Activated CD4-positive, CD25-positive, alpha-beta regulatory T cell (primary cell): ENCODE measurements around the gene TLK2.

Source experiments
- DNase-seq, 4 experiments: peaks; one replicate each; lab custom pipeline; 2025; lab: John Stamatoyannopoulos, UW

The TLK2 gene

DNA sequence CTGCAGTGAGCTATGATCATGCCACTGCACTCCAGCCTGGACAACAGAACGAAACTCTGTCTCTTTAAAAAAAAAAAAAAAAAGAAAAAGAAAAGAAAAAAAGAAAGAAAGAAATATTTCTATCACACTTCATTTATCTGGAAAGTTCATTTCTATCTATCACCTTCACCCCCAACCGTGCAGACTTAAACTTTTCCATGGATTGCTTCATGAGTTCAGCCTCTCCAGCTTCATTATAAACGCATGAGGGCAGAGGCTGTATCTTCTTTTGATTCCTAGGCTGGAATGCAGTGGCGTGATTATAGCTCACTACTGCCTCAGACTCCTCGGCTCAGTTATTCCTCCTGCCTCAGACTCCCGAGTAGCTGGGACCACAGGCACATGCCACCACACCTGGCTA lies 177.0 kb downstream of the TLK2 start:
- DNase-seq, result no peak

DNA sequence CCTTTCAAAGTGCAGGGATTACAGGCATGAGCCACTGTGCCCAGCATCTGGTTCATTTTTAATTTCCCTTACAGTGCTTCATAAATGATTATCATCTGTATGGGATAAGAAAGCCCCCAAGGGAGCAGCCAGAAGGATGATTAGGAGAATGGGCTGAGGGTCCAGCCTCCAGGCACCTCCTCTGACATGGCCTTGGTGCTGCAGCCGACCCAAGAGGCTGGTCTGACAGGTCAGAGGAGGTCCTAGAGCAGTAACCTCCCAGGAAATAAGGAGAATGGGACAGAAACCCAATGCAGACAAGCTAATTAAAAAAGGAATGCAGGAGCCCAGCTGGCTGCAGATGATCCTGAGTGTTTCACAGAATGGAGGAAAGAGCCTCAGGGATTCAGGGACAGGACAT lies 177.8 kb downstream of the TLK2 start:
- DNase-seq, result no peak

DNA sequence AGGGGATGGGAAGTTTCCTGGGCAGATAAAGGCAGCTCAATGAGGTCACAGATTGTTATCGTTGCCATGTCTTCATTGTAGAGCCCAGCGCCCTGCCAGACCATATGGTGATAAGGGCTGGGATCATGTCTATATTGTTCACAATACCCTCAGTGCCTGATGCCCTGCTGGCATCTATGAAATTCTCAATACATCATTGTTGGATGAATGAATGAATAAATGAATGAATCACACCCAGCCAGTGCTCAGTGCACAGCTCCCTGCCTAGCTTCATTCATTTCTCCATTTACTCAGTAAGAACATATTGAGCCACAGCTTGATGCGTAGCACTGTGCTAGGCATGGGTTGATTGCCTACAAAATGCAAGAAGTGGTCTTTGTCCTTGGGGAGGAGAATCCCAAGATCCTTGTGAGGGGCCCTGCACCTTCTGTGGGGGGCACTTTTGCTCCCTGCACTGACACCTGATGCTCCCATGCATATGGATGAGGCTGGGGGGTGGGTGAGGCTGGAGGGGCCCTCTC lies 178.6 kb downstream of the TLK2 start:
- DNase-seq, result no peak

DNA sequence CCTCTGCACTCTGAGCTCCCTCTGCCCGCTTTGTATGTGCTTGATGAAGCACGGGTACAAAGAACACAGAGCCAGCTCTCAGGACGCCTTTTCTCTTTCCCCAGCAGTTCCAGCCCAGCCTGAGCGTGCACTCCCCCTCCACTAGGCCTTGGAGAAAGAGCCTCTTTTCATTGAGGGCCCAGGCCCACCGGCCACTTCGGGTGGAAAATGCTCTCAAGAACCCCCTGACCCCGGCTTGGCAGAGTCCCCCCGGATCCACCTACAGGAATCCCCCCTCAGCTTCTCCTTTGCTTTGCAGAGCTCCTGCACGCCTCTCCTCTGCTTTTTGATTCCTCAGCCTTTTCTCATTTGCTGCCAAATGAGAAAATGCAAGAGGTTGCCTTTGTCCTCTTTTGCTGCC lies 179.1 kb downstream of the TLK2 start:
- no peak for DNase-seq

DNA sequence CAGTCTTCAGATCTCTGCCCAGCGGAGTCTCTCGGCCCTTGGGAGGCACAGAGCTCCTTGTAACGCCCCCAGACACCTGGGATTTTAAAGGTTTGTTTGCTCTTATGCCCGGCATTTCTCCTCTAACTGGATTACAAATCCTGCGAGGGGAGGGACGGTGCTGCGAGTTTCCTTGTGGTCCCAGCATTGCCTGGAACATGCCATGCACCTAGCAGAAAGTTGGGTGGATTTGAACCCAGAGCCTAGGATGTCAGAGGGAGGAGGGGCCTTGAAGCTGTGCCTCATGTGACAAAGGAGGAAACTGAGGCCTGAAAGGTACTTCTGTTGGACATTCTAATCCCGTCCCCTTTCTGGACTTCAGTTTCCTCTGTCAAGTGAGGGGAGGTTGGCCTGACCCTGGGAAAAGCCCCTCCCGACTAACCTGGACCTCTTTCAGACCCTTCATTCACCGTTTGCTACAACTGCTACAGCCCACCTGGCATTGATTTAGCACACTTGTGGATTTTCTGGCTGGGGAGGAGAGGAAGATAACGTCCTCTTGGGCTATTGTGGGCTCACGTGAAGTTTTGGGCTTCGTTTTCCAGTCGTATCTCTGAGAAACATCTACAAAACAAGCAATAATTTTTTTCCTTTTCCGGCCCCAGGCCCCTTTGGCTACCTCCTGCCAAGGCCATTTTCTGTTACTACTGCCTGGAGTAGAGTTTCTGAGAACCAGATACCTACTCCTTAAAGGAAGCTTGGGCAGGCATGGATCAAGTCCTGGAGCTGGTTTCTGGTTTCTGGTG lies 179.7 kb downstream of the TLK2 start:
- DNase-seq, result no peak

DNA sequence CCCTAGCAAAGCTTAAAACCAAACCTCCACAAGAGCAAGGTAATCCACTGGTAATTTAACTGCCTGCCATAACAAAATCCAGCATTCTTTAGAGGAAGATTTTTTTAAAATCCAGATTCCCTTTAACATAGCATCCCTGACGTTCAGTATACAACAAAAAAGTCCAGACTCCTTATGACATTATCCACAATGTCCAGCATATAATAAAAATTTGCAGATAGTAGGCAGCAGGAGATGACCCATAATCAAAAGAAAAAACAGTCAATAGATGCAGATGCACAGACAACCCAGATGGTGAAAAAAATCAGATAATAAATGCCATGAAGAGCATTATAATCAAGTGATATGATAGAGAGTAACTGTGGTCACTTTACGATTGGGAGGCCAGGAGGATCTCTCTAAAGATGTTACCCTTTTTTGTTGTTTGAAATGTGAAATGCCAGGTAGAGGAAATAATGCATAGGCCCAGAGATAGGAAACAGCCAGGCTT lies 182.0 kb downstream of the TLK2 start:
- no peak for DNase-seq

DNA sequence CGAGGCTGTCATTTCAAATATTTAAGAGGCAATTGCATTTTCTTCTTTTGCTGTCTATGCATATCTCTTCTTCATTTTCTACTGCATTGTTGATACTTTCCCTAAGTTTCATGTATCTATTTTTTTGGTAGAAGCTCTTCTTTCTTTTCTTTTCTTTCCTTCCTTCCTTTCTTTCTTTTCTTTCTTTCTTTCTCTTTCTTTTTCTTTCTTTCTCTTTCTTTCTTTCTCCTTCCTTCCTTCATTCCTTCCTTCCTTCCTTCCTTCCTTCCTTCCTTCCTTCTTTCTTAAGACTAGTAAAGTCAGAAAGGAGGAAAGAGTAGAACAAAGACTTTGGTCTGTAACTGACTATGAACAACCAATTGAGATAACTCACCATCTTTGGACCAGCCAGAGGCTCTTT lies 182.7 kb downstream of the TLK2 start:
- DNase-seq, result no peak

DNA sequence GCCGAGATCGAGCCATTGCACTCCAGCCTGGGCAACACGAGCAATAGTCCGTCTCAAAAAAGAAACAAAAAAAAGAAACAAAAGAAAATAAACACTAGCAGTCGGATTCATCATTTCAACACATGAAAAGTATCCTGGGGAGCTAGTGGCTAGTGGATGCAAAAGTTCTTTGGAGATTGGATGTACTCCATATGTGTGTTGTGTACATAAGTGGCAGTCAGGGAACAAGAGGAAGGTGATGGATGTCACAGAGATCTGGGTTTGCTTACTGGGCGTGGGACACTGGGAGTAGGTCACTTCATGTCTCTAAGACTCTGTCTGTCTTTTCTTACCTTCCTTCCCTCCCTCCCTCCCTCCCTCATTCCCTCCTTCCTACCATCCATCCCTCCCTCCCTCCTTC lies 184.2 kb downstream of the TLK2 start:
- DNase-seq, result no peak
